Kidney epithelial cell (primary cell): Measurements from ENCODE around the gene LRRC1. TPM values are rescaled to one million over a fixed set of nuclear protein-coding genes. Genes with fewer than 3 reads are reported as not detected.

Source experiments
- DNase-seq: peaks from one replicate; pipeline ENCODE4 v3.0.0-alpha.2; 2010; ENCODE audit warnings: low read depth
- H3K27me3 ChIP-seq: 2 replicates; pipeline ENCODE4 v1.6.0; 2011; ENCODE audit warnings: low read length; ENCODE audit not compliant: control insufficient read depth, insufficient read depth
- H3K36me3 ChIP-seq: 2 replicates; pipeline ENCODE4 v1.5.1; 2011; ENCODE audit warnings: low read length; ENCODE audit not compliant: control insufficient read depth, insufficient read depth
- H3K4me3 ChIP-seq: 2 replicates; pipeline ENCODE4 v1.5.1; 2011; ENCODE audit warnings: low read depth, mild to moderate bottlenecking, control low read depth, low read length
- total RNA-seq: library from RNA; depleted of rRNA; stranded (reverse); fragments of >200 nt; gene quantifications from 2 replicates; pipeline ENCODE4 v1.2.3, GENCODE V29; 2015
- TF ChIP-seq, protein P1 (sequence below): IDR thresholded peaks from 2 replicates; pipeline ENCODE4 v1.5.1; 2011; ENCODE audit warnings: mild to moderate bottlenecking, moderate library complexity, low read length, control low read depth, inconsistent platforms; ENCODE audit not compliant: insufficient read depth, poor library complexity, severe bottlenecking

LRRC1 gene
- total RNA-seq, 1 donor from 2014 or later: 8.0 TPM

DNA sequence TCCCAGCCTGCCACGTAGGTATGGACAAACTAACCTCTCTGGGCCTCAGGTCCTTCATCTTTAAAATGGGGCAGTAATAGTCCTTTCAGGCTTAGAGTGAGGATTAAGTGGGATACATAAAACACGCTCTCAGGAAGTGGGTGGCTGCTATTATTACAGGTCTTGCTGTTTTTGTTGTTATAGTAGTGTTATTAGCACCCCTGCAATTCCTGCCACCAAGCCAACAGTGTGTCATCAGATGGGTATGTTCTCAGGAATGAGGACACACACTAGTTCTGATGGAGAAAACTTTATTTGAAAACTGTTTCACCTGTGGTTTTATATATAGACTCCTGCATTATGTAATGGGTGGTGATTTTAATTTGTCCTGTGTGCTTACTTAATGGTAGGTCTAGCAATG, 131.7 kb downstream of the LRRC1 start:
- TF ChIP-seq, protein P1, sequence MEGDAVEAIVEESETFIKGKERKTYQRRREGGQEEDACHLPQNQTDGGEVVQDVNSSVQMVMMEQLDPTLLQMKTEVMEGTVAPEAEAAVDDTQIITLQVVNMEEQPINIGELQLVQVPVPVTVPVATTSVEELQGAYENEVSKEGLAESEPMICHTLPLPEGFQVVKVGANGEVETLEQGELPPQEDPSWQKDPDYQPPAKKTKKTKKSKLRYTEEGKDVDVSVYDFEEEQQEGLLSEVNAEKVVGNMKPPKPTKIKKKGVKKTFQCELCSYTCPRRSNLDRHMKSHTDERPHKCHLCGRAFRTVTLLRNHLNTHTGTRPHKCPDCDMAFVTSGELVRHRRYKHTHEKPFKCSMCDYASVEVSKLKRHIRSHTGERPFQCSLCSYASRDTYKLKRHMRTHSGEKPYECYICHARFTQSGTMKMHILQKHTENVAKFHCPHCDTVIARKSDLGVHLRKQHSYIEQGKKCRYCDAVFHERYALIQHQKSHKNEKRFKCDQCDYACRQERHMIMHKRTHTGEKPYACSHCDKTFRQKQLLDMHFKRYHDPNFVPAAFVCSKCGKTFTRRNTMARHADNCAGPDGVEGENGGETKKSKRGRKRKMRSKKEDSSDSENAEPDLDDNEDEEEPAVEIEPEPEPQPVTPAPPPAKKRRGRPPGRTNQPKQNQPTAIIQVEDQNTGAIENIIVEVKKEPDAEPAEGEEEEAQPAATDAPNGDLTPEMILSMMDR: no peak
- no peaks in the 10 kb centered on the region for H3K27me3 ChIP-seq
- H3K36me3 ChIP-seq: peaks cover 1% of the 10 kb centered on the region
- no peak overlapping the region for H3K4me3 ChIP-seq
- no peak for DNase-seq

DNA sequence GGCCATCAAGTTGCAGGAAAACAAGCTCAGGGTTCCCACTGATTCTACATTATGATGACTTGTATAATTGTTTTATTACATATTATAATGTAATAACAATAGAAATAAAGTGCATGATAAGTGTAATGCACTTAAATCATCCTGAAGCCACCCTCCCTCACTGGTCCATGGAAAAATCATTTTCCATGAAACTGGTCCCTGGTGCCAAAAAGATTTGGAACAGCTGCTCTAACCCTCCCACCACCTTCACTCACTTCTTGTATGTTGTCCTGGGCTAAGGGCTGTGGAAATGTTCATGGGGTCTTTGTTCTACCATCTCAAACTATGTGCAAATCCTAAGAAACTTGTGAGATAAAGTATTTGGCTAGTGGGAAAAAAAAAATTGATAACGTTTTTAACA, 133.8 kb downstream of the LRRC1 start:
- Histone ChIP-seq H3K4me3 (no peak overlapping the region), H3K36me3 (no peaks in the 10 kb centered on the region), H3K27me3 (no peaks in the 10 kb centered on the region)
- DNase-seq: no peak
- TF ChIP-seq, protein P1: no peak

GRCh38 chr6:53929041-53929820, 134.4 kb downstream of the LRRC1 start:
- Histone ChIP-seq H3K4me3 (no peak overlapping the region), H3K36me3 (no peaks in the 10 kb centered on the region), H3K27me3 (no peaks in the 10 kb centered on the region)
- DNase-seq: no peak
- TF ChIP-seq, protein P1: no peak

GRCh38 chr6:53929821-53930120, 135.0 kb downstream of the LRRC1 start:
- Histone ChIP-seq H3K36me3 (no peaks in the 10 kb centered on the region), H3K27me3 (no peaks in the 10 kb centered on the region), H3K4me3 (no peak overlapping the region)
- TF ChIP-seq, protein P1: no peak
- no peak for DNase-seq

DNA sequence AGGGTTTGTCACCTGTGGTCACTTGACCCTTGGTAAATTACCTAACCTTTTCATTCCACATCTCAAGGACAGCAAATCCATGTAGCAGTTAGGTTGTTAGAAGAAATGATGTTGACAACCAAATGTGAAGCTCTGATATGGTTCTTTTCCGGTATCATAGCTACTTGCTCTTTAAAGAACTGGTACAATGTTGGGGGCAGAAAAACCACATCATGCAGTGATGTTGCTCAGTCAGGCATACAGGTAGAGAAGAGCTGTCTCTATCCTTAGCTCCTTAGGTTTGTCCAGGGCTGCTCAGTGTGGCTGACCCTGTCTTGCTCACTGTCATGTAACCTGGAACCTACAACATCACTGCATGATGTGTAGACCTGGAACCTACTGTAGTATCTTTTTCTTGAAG, 135.5 kb downstream of the LRRC1 start:
- H3K27me3 ChIP-seq: no peaks in the 10 kb centered on the region
- TF ChIP-seq, protein P1: no peak
- H3K36me3 ChIP-seq: no peaks in the 10 kb centered on the region
- no peak overlapping the region for H3K4me3 ChIP-seq
- DNase-seq: no peak

DNA sequence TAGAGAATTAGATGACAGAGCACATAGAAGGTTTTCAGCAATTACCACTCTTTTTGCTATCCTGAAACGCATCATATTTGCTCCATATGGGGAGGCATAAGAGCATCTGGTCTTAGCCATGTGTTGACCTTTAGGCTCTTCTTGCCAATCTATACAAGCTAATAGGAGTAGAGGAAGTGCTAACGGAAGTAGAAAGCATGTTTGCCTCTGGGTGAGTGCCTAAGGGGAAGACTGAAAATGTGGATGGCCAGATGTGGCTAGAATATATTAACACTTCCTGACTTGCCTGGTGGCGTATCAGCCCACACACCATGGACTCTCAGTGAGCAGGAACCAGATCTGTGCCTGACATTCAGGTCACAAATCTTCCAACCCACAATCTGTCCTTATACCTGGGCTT, 136.3 kb downstream of the LRRC1 start:
- Histone ChIP-seq H3K4me3 (no peak overlapping the region), H3K27me3 (no peaks in the 10 kb centered on the region), H3K36me3 (no peaks in the 10 kb centered on the region)
- TF ChIP-seq, protein P1: no peak
- no peak for DNase-seq
